ENCODE measurements around the gene VPS37C. TPM values are rescaled to one million over a fixed set of nuclear protein-coding genes. Genes with fewer than 3 reads are reported as not detected.
A peak's percentile ranks its signal among the peaks of the same experiment; 100 is the strongest.

VPS37C gene
- total and polyA plus RNA-seq, 9 of the 15 experiments (the other 6 are each of a cell fraction or from before 2014, with no cell fraction given) = 0.62 to 29.8 (median 11.5) TPM

DNA sequence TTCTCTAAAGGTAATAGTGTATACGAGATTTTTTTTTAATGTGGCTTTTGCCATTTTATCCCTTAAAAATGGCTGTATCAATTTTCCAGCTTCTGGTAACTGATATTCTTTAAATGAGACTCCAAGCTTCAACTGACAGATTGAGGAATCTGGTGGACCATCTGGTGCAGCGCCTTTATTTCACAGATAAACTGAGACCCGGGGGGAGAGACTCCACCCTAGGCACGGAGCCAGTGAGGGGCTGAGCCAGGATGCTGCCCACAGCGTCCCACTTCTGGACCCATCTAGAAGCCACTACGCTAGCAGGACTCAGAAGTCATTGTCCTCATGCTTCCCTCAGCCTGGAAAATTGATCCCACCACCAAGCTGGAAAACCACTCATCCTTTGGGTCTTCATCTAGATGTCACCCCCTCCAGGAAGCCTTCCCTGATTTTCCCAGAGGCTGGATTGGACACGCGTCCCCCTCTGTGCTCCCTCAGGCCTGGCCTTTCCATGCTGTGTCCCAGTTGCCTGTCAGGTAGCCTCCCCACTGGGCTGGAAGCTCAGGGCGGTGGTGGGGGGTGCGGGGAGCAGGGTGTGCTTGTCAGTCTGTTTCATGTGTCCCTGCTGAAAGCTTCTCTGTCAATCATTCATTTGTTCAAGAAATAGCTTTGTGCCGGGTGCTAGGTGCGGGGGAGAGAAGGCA lies 71.3 kb downstream of the VPS37C start (continued):
- TF ChIP-seq, protein P1, sequence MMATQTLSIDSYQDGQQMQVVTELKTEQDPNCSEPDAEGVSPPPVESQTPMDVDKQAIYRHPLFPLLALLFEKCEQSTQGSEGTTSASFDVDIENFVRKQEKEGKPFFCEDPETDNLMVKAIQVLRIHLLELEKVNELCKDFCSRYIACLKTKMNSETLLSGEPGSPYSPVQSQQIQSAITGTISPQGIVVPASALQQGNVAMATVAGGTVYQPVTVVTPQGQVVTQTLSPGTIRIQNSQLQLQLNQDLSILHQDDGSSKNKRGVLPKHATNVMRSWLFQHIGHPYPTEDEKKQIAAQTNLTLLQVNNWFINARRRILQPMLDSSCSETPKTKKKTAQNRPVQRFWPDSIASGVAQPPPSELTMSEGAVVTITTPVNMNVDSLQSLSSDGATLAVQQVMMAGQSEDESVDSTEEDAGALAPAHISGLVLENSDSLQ (IDR thresholded peaks at IDR 0.05) = peak; percentile 54
- TF ChIP-seq GABPA (tag; conservative IDR thresholded peaks at IDR 0.05; ENCODE audit: low read depth) = no peak
- TF ChIP-seq DPF2 (IDR thresholded peaks at IDR 0.05) = no peak
- no peak for TF ChIP-seq ZNF830 (CRISPR knock-in tag; IDR thresholded peaks at IDR 0.05)
- TF ChIP-seq BCOR (IDR thresholded peaks at IDR 0.05) = peak; percentile 84
- peak; percentile 38; the same call in 1 of the 2 replicates for TF ChIP-seq ZNF24 (IDR thresholded peaks at IDR 0.05)
- no peak for TF ChIP-seq ZNF778 (CRISPR knock-in tag; IDR thresholded peaks at IDR 0.05)
- TF ChIP-seq PHF8 (IDR thresholded peaks at IDR 0.05; ENCODE audit: borderline replicate concordance, low read length) = no peak
- no peak for TF ChIP-seq TBL1XR1 (IDR thresholded peaks at IDR 0.05; ENCODE audit: low read length in 2 of 2)
- no peak for TF ChIP-seq HMG20B (CRISPR knock-in tag; IDR thresholded peaks at IDR 0.05)
- no peak for TF ChIP-seq EGR1 (conservative IDR thresholded peaks at IDR 0.05)
- 0 out of 2 replicates have a peak, but pooled peaks have one; percentile 62 for TF ChIP-seq PTBP1 (IDR thresholded peaks at IDR 0.05; ENCODE audit: low read depth, low read length)
- no peak for TF ChIP-seq CXXC5 (CRISPR knock-in tag; IDR thresholded peaks at IDR 0.05)
- TF ChIP-seq ZNF695 (CRISPR knock-in tag; IDR thresholded peaks at IDR 0.05) = no peak
- TF ChIP-seq ERF (CRISPR knock-in tag; IDR thresholded peaks at IDR 0.05) = no peak
- TF ChIP-seq NUFIP1 (IDR thresholded peaks at IDR 0.05; ENCODE audit: partially characterized antibody) = no peak
- TF ChIP-seq, protein P2, sequence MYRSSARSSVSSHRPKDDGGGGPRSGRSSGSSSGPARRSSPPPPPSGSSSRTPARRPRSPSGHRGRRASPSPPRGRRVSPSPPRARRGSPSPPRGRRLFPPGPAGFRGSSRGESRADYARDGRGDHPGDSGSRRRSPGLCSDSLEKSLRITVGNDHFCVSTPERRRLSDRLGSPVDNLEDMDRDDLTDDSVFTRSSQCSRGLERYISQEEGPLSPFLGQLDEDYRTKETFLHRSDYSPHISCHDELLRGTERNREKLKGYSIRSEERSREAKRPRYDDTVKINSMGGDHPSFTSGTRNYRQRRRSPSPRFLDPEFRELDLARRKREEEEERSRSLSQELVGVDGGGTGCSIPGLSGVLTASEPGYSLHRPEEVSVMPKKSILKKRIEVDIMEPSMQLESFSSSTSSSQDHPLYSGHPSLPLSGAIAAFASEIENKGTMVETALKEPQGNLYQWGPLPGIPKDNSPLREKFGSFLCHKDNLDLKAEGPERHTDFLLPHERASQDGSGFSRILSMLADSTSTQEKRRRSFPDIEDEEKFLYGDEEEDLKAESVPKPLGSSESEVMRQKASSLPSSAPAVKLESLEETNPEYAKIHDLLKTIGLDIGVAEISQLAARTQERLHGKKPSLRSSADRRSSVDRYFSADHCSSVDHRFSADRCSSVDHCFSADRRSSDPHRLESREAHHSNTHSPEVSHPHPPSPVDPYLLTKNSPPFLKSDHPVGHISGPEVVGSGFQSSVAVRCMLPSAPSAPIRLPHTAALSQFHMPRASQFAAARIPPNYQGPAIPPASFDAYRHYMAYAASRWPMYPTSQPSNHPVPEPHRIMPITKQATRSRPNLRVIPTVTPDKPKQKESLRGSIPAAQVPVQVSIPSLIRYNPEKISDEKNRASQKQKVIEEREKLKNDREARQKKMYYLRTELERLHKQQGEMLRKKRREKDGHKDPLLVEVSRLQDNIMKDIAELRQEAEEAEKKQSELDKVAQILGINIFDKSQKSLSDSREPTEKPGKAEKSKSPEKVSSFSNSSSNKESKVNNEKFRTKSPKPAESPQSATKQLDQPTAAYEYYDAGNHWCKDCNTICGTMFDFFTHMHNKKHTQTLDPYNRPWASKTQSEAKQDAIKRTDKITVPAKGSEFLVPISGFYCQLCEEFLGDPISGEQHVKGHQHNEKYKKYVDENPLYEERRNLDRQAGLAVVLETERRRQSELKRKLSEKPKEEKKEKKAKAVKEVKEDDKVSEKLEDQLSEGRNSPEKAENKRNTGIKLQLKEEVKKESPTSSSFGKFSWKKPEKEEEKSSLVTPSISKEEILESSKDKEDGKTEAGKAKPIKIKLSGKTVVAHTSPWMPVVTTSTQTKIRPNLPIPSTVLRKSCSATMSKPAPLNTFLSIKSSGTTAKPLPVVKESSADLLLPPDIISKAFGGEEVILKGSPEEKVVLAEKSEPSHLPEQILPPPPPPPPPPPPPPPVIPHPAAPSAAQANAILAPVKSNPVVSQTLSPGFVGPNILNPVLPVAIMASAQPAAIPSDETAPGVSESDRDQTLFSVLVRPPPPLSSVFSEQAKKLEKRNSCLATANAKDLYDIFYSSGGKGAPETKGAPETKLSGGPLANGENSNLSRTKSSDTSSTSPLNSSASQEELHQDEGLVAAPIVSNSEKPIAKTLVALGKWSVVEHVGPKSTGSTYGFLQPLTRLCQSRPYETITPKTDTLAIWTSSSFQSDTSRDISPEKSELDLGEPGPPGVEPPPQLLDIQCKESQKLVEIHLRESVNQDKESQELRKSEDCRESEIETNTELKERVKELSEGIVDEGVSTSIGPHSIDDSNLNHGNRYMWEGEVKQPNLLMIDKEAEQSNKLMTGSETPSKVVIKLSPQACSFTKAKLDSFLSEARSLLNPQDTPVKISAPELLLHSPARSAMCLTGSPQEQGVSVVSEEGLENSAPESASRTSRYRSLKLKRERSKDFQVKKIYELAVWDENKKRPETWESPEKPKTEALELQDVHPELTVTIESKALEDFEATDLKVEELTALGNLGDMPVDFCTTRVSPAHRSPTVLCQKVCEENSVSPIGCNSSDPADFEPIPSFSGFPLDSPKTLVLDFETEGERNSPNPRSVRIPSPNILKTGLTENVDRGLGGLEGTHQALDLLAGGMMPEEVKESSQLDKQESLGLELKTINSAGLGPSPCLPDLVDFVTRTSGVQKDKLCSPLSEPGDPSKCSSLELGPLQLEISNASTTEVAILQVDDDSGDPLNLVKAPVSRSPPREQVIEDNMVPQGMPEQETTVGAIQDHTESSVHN (IDR thresholded peaks at IDR 0.05; ENCODE audit: borderline replicate concordance in 1 of 2, low read depth in 1 of 2) = no peak
- TF ChIP-seq KHSRP (IDR thresholded peaks at IDR 0.05) = no peak
- TF ChIP-seq, protein P3, sequence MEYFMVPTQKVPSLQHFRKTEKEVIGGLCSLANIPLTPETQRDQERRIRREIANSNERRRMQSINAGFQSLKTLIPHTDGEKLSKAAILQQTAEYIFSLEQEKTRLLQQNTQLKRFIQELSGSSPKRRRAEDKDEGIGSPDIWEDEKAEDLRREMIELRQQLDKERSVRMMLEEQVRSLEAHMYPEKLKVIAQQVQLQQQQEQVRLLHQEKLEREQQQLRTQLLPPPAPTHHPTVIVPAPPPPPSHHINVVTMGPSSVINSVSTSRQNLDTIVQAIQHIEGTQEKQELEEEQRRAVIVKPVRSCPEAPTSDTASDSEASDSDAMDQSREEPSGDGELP (CRISPR knock-in tag; IDR thresholded peaks at IDR 0.05; ENCODE audit: borderline replicate concordance) = no peak
